NCI-H2029 treated with DMSO at 0.1 percent for 48 hours (cell line): Measurements from ENCODE around the gene RGS7.
"Not testable (repeated sequence)": the region's sequence is repeated elsewhere in the genome, so short reads cannot be mapped to it uniquely, and the experiment has no call there.

Experiments
- DNase-seq: peaks from one replicate; lab custom pipeline; 2025; lab: John Stamatoyannopoulos, UW

Gene RGS7

GRCh38 chr1:241138248-241138647 lies 218.8 kb downstream of the RGS7 start:
- DNase-seq: no peak

DNA sequence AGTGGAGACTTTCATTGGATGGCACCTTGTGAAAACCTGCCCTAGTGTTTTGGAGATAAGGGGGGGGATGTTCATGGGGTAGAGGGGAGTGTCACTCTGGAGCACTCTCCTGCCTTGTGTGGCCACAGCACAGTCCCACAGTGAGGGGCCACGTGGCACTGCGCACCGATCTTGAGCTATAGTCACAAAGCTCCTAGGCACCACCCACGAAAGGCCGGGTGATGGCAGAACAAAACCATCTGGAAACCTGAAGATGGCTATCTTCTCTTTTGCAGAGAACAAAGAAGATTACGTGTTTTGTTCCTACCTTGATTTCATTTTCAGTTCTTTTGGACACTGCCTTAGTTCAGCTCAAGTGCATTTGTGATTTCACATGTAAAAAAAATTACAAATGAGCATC lies 220.6 kb downstream of the RGS7 start:
- DNase-seq: no peak

DNA sequence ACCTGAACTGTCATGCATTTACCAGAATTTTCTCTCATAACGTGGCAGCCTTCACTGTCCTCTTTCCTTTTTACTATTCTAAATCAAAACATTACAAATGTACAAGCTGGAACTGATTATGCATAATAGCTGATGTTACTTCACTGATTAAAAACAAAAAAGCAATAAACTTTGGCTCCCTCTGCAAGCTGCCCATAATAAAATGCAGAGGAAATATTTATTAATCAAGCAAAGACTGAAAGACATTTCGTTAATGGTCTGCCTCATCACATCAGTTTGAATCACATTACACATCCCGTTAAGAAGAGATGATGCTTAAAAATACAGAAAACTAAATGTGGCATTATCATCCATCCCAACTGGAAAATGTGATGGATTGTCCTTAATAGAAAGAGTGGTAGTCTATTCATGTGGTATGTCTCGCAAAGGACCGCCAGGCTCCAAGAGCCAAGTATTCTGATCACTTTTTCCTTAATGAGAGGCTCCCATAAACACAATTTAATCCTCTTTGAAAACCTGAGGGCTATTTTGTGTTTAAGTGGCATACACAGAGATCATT lies 225.3 kb downstream of the RGS7 start:
- DNase-seq: no peak

DNA sequence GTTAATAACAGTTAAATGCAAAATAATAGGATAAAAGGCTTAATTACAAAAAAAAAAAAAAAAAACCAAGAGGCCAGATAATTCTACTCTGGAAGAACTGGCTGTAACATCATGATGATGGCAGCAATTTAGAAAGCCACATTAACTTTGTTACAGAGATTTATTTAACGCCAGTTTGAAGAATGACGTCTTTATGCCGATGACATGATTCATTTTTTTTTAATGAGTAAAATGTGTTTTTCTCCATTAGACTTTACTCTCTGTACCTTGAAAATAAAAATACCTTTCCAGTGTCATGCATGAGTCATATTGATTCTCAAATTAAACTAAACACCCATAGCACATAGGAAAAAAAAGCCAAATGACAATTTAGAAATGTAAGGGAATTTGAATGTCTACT lies 226.1 kb downstream of the RGS7 start:
- no peak for DNase-seq

DNA sequence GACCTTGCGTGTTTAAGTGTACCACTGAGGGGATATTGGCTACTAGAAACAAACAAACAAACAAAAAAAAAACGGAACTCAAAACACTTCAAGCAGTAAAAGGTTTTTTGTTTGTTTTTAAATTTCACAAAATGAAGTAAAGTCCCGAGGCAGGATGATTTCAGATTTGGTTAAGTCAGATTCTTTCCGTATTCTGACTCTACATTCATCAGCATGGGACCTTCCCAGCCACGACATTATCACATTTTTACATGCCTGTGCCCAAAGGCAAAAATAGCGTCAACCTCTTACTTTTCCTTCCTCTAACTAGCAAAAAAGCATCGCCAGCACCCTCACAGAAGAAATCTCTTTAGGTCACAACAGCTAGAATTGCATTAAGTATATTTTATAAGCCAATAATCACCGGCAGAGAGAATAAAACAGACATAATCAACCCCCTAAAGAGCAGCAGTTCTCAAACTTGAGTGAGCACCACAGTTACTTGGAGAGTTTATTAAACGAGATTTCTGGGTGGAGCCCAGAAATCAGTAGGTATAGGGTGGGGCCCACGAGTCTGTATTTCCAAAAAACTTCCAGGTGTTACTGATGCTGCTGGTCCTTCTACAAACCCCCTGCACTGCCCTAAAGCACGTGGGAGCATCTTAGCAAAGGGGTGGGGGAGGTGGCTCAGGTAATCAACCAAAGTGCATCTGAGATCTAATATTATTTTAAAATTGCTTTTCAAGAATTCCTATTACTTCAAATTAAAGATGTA lies 227.6 kb downstream of the RGS7 start:
- no peak for DNase-seq

DNA sequence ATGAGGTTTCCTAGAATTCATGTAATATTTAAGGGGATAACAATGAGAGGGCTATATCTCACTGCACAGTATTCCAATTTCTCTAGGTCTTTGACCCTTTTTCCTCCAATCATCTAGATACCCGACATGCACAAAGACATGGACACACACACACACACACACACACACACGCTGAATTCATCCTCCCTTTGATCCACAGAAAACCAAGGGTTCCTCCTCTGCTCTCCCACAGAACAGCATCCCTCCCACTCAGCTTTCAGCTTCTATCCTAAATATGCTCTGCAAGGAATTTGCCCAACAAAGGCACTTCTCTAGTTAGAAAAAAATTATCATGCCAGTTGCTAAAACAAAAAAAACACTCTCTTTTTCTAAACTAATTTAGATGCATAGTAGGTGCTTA lies 231.7 kb downstream of the RGS7 start:
- DNase-seq: no peak

DNA sequence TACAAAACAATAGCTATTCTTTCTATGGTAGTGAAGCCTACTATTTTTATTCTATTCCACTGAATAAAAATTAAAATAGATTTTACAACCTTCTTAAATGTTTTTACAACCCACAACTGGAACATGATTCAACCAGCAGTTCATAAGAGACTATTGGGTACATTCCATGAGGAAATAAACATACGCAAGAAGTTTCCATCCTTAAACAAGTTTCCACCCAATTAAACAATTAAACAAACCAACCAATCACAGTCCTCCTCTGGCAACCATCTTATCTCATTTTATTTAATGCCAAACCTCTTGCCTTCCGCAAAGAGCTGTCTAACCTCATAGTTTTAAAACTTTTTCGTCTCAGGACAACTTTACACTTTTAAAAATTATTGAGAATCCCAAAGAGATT lies 239.0 kb downstream of the RGS7 start:
- DNase-seq: no peak

DNA sequence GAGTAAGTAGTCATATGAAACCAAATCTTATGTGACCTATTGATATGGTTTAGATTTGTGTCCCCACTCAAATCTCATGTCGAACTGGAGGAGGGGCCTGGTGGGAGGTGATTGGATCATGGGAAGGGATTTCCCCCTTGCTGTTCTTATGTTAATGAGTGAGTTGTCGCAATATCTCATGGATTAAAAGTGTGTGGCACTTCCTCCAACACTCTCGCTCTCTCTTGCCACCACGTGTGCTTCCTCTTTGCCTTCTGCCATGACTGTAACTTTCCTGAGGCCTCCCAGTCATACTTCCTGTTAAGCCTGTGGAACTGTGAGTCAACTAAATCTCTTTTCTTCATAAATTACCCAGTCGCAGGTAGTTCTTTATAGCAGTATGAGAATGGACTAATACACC lies 241.2 kb downstream of the RGS7 start:
- no peak for DNase-seq

DNA sequence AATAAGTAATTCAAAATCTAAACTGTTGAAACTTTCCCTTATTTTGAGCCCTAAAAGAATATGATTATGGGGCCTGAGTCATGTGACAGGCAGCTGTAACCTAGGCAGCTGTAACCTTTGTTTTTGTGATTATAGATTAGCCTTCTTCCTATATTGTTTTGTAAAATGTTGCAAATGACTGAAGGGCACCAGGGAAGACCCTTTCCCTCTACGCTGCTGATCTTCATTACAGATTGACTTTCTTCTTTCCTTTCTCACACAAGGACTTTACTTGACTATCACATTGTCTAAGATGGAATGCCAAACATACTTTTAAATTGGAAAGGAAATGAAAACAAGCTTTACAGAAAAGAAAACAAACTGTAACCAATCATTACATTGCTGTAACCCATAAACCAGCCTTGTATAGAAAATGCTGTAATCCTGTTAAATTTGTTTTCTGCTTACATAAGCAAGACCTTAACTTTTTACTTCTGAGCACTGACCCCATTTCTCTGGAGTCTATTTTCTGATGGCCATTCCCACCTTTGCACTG lies 242.2 kb downstream of the RGS7 start:
- no peak for DNase-seq

DNA sequence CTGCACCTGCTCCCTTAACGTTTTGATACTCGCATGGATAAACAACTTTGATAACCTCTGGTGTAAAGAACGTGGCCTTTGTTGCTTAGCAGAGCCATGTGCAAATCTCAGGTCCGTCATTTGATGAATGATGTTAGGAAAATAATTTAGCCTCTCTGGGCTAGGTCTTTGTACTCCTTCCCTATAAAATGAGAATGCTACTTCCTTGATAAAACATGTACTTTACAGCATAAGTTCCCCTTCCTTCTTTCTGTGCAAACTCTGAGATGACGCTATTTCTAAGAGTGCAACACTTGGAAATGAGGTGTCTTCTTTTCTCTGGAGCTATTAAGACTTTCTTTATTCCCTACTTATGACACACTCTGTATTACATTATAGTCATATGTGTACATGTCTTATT lies 243.4 kb downstream of the RGS7 start:
- DNase-seq: no peak

DNA sequence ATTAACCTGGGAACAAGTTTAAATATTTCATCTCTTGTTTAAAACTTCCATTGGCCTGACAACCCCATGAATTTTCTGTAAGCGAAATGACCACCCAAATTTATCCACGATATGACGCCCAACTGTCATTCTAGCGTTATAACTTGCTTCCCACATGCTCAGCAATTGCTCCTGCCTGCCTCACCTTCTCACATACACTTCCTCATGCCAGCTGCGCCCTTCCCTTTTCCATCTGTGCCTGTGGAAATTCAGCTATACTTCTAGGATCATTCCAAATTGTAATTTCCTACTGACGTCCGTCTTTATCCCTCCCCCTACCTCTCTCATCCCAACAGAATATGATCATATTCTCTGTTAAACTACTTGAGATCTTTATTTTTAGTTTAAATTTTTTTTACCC lies 248.0 kb downstream of the RGS7 start:
- DNase-seq: no peak

- no peak for DNase-seq
Observed at GRCh38 chr1:241105147-241105546, 251.9 kb downstream of the RGS7 start.

DNA sequence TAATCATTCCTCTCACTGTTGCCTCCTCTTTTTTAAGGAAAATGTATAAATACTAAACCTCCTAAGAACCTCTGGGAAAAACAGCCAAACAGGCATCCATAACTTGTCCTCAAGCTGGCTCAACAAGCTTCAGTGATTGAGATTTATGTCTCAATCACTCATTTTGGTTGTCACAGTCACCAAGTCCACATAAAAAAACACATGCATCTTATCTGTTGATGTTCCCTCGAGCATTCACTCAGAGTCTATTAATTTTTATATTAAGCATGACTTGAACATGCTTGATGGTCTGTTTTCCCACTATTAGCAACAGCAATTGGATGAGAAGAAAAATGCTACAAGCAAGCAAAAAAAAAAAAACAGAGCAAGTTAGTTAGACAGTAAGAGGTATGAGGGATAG lies 254.3 kb downstream of the RGS7 start:
- DNase-seq: no peak

- DNase-seq: no peak
Observed at GRCh38 chr1:241101622-241102021, 255.4 kb downstream of the RGS7 start.

- no peak for DNase-seq
Observed at GRCh38 chr1:241097479-241097878, 259.5 kb downstream of the RGS7 start.

GRCh38 chr1:241096982-241097381 lies 260.0 kb downstream of the RGS7 start:
- no peak for DNase-seq

- no peak for DNase-seq
Observed at GRCh38 chr1:241095847-241096246, 261.2 kb downstream of the RGS7 start.

GRCh38 chr1:241090798-241091197 lies 266.2 kb downstream of the RGS7 start:
- no peak for DNase-seq

GRCh38 chr1:241089066-241089465 lies 267.9 kb downstream of the RGS7 start:
- DNase-seq: not testable (repeated sequence)

GRCh38 chr1:241088075-241088474 lies 268.9 kb downstream of the RGS7 start:
- not testable (repeated sequence) for DNase-seq

DNA sequence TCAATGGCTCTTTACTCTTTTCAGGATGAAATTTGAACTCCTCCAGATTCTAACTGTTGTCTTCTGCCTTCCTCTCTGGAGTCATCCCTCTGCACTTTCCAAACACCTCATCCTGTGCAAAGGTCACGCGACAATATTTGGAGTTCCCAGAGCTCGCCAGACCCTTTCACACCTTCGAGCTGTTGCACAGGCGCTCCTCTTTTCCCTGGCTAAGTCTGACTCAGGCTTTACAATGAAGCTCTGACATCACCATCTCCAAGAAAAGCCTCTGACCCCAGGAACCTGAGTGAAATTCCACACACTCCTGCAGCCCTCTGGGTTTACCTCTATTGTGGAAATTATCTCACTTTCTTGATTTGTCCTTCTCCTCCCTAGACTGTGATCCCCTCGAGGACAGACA lies 270.3 kb downstream of the RGS7 start:
- no peak for DNase-seq

- DNase-seq: no peak
Observed at GRCh38 chr1:241083285-241083684, 273.7 kb downstream of the RGS7 start.

GRCh38 chr1:241081473-241081872 lies 275.5 kb downstream of the RGS7 start:
- no peak for DNase-seq

DNA sequence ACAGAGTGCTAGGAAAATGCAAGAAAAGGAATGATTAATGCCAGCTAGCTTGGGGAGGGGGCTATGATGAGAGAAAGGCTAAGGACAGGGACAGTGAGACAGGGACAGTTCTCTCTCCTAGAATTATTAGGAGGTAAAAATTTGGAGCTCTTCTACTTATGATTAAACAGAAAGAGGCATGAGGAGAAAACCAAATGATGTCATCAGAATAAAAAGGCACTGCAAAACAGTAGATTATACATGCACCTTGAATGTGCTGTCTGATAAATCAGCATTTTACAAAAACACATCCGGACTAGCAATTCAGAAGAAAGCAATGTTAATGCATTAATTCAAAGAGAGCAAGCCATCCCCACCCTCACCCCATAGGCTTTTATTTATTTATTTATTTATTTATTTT lies 277.5 kb downstream of the RGS7 start:
- no peak for DNase-seq
